ENCODE data around the gene ZEB2. TPM values are rescaled to one million over a fixed set of nuclear protein-coding genes. Genes with fewer than 3 reads are reported as not detected.

Gene ZEB2
- polyA plus RNA-seq, 2 of the 4 experiments (the other 2 are of a cell fraction) = 4.2 to 7.0 TPM

DNA sequence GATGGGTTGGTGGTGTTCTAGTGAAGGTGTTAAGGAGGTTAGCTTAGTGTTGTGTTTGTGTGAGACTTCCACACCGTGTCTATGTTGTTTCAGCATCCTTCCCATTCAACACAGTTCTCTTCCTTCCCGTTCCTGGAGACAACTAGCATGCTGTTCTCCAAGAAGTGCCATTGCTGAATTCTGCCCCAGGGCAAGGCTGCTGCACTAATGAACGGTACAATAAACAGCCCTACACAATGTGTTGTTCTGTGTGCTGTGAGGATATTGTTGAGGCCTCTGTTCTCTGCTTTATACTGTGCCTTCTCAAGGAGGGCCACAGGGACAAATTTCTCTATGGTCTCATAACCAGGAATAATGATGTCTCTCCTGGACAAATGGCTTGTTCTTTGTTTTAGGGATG lies 39.8 kb upstream of the ZEB2 start:
- no peak for TF ChIP-seq EP300 (IDR thresholded peaks at IDR 0.05)
- TF ChIP-seq, protein P1, sequence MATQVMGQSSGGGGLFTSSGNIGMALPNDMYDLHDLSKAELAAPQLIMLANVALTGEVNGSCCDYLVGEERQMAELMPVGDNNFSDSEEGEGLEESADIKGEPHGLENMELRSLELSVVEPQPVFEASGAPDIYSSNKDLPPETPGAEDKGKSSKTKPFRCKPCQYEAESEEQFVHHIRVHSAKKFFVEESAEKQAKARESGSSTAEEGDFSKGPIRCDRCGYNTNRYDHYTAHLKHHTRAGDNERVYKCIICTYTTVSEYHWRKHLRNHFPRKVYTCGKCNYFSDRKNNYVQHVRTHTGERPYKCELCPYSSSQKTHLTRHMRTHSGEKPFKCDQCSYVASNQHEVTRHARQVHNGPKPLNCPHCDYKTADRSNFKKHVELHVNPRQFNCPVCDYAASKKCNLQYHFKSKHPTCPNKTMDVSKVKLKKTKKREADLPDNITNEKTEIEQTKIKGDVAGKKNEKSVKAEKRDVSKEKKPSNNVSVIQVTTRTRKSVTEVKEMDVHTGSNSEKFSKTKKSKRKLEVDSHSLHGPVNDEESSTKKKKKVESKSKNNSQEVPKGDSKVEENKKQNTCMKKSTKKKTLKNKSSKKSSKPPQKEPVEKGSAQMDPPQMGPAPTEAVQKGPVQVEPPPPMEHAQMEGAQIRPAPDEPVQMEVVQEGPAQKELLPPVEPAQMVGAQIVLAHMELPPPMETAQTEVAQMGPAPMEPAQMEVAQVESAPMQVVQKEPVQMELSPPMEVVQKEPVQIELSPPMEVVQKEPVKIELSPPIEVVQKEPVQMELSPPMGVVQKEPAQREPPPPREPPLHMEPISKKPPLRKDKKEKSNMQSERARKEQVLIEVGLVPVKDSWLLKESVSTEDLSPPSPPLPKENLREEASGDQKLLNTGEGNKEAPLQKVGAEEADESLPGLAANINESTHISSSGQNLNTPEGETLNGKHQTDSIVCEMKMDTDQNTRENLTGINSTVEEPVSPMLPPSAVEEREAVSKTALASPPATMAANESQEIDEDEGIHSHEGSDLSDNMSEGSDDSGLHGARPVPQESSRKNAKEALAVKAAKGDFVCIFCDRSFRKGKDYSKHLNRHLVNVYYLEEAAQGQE (IDR thresholded peaks at IDR 0.05) = no peak
- no peak for TF ChIP-seq CBX8 (IDR thresholded peaks at IDR 0.05)
- TF ChIP-seq SMC3 (IDR thresholded peaks at IDR 0.05) = no peak
- TF ChIP-seq, protein P2, sequence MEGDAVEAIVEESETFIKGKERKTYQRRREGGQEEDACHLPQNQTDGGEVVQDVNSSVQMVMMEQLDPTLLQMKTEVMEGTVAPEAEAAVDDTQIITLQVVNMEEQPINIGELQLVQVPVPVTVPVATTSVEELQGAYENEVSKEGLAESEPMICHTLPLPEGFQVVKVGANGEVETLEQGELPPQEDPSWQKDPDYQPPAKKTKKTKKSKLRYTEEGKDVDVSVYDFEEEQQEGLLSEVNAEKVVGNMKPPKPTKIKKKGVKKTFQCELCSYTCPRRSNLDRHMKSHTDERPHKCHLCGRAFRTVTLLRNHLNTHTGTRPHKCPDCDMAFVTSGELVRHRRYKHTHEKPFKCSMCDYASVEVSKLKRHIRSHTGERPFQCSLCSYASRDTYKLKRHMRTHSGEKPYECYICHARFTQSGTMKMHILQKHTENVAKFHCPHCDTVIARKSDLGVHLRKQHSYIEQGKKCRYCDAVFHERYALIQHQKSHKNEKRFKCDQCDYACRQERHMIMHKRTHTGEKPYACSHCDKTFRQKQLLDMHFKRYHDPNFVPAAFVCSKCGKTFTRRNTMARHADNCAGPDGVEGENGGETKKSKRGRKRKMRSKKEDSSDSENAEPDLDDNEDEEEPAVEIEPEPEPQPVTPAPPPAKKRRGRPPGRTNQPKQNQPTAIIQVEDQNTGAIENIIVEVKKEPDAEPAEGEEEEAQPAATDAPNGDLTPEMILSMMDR (IDR thresholded peaks at IDR 0.05) = no peak
- TF ChIP-seq CBX2 (IDR thresholded peaks at IDR 0.05; ENCODE audit: borderline replicate concordance, low read depth) = no peak
- TF ChIP-seq, protein P3, sequence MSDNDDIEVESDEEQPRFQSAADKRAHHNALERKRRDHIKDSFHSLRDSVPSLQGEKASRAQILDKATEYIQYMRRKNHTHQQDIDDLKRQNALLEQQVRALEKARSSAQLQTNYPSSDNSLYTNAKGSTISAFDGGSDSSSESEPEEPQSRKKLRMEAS (IDR thresholded peaks at IDR 0.05) = no peak
- TF ChIP-seq RCOR1 (IDR thresholded peaks at IDR 0.05; ENCODE audit: low read depth, low read length) = no peak
- TF ChIP-seq HDAC2 (IDR thresholded peaks at IDR 0.05) = no peak
- POLR2A ChIA-PET = no interaction called here
- H3K4me3 ChIP-seq = no peak overlapping the region
- CTCF ChIA-PET = no interaction called here
- H3K27ac ChIP-seq = no peak overlapping the region
- ATAC-seq = no peak
- no peak for DNase-seq (ENCODE audit: low read depth in 1 of 2, low spot score in 1 of 2)
- H3K4me2 ChIP-seq = no peak overlapping the region
- WGBS (ENCODE audit: missing lambda C conversion rate) = 55% methylated on average over 3 of the region's 3 CpGs
- peaks cover 5% of the 10 kb centered on the region for H3K4me1 ChIP-seq
- FAIRE-seq = no peak
- no peaks in the 10 kb centered on the region for H3K9me3 ChIP-seq

DNA sequence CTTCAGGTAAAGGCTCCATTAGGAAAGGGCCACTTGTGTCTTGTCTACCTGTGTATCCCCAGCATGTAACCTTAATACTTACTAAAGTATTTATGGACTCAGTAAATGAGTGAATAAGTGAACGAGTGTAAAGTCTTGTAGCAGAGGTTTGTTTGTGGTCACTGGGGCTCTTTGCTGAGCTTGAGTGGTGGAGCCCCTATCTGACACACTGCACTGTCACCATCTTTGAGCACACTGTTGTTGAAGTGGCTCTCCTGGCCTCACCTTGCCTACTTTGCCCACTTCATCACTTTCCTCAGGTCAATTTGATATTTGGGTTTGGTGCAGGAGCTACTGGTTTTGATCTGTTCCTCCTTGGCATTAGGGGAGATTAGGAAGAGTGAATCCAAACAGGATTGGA lies 39.3 kb upstream of the ZEB2 start:
- Histone ChIP-seq H3K4me2 (no peak overlapping the region), H3K4me3 (no peak overlapping the region), H3K27ac (no peak overlapping the region), H3K9me3 (no peaks in the 10 kb centered on the region), H3K4me1 (peaks cover 10% of the 10 kb centered on the region)
- no peak for DNase-seq (ENCODE audit: low read depth in 1 of 2, low spot score in 1 of 2)
- POLR2A ChIA-PET = no interaction called here
- CTCF ChIA-PET = no interaction called here
- ATAC-seq = no peak
- no peak for FAIRE-seq
- WGBS (ENCODE audit: missing lambda C conversion rate) = 59% methylated on average over 1 of the region's 1 CpG
- TF ChIP-seq RARB (CRISPR knock-in tag; IDR thresholded peaks at IDR 0.05) (no peak), EP300 (IDR thresholded peaks at IDR 0.05) (no peak), JUNB (IDR thresholded peaks at IDR 0.05) (no peak), RNF2 (IDR thresholded peaks at IDR 0.05; ENCODE audit: borderline replicate concordance, low read depth) (no peak), KDM1A (IDR thresholded peaks at IDR 0.05; ENCODE audit: low read depth) (no peak), EHF (CRISPR knock-in tag; IDR thresholded peaks at IDR 0.05) (no peak), ZNF302 (CRISPR knock-in tag; IDR thresholded peaks at IDR 0.05) (no peak), CBX2 (IDR thresholded peaks at IDR 0.05; ENCODE audit: borderline replicate concordance, low read depth) (no peak), FOSB (CRISPR knock-in tag; IDR thresholded peaks at IDR 0.05) (no peak), GATA3 (IDR thresholded peaks at IDR 0.05; ENCODE audit: borderline replicate concordance) (no peak), BHLHE40 (IDR thresholded peaks at IDR 0.05; ENCODE audit: low read depth, low read length) (no peak)
- TF ChIP-seq, protein P4, sequence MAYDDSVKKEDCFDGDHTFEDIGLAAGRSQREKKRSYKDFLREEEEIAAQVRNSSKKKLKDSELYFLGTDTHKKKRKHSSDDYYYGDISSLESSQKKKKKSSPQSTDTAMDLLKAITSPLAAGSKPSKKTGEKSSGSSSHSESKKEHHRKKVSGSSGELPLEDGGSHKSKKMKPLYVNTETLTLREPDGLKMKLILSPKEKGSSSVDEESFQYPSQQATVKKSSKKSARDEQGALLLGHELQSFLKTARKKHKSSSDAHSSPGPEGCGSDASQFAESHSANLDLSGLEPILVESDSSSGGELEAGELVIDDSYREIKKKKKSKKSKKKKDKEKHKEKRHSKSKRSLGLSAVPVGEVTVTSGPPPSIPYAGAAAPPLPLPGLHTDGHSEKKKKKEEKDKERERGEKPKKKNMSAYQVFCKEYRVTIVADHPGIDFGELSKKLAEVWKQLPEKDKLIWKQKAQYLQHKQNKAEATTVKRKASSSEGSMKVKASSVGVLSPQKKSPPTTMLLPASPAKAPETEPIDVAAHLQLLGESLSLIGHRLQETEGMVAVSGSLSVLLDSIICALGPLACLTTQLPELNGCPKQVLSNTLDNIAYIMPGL (CRISPR knock-in tag; IDR thresholded peaks at IDR 0.05; ENCODE audit: borderline replicate concordance) = no peak
- TF ChIP-seq, protein P5, sequence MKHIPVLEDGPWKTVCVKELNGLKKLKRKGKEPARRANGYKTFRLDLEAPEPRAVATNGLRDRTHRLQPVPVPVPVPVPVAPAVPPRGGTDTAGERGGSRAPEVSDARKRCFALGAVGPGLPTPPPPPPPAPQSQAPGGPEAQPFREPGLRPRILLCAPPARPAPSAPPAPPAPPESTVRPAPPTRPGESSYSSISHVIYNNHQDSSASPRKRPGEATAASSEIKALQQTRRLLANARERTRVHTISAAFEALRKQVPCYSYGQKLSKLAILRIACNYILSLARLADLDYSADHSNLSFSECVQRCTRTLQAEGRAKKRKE (CRISPR knock-in tag; IDR thresholded peaks at IDR 0.05; ENCODE audit: low read depth) = no peak
- TF ChIP-seq, protein P6, sequence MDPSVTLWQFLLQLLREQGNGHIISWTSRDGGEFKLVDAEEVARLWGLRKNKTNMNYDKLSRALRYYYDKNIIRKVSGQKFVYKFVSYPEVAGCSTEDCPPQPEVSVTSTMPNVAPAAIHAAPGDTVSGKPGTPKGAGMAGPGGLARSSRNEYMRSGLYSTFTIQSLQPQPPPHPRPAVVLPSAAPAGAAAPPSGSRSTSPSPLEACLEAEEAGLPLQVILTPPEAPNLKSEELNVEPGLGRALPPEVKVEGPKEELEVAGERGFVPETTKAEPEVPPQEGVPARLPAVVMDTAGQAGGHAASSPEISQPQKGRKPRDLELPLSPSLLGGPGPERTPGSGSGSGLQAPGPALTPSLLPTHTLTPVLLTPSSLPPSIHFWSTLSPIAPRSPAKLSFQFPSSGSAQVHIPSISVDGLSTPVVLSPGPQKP (IDR thresholded peaks at IDR 0.05; ENCODE audit: low read depth, low read length) = no peak
- TF ChIP-seq, protein P7, sequence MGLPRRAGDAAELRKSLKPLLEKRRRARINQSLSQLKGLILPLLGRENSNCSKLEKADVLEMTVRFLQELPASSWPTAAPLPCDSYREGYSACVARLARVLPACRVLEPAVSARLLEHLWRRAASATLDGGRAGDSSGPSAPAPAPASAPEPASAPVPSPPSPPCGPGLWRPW (IDR thresholded peaks at IDR 0.05) = no peak
- TF ChIP-seq, protein P2 (IDR thresholded peaks at IDR 0.05) = no peak
